ENCODE data around the gene UBR2. TPM values are rescaled to one million over a fixed set of nuclear protein-coding genes. Genes with fewer than 3 reads are reported as not detected.
"Not testable (repeated sequence)": the region's sequence is repeated elsewhere in the genome, so short reads cannot be mapped to it uniquely, and the experiment has no call there.

The UBR2 gene
- total RNA-seq, 2 donors from 2014 or later = 18.6 to 27.8 TPM

- H3K27me3 ChIP-seq = no peaks in the 10 kb centered on the region
- no peak overlapping the region for H3K27ac ChIP-seq
- TF ChIP-seq CTCF (IDR thresholded peaks at IDR 0.05) = no peak
- H3K9me3 ChIP-seq = no peaks in the 10 kb centered on the region
- H3K36me3 ChIP-seq = peaks cover 8% of the 10 kb centered on the region
- H3K4me3 ChIP-seq = no peak overlapping the region
- DNase-seq (ENCODE audit: low spot score) = no peak
- peaks cover 0 to 15% of the 10 kb centered on the region in 2 donors for H3K4me1 ChIP-seq
Observed at GRCh38 chr6:42698217-42698616, 134.4 kb downstream of the UBR2 start.

GRCh38 chr6:42702200-42702599 is 138.4 kb downstream of the UBR2 start:
- no peak overlapping the region for H3K4me3 ChIP-seq
- no peak overlapping the region for H3K27ac ChIP-seq
- H3K27me3 ChIP-seq = no peaks in the 10 kb centered on the region
- H3K9me3 ChIP-seq = no peaks in the 10 kb centered on the region
- H3K4me1 ChIP-seq = peaks cover 0 to 4% of the 10 kb centered on the region in 2 donors
- no peak for TF ChIP-seq CTCF (IDR thresholded peaks at IDR 0.05)
- no peaks in the 10 kb centered on the region for H3K36me3 ChIP-seq
- no peak for DNase-seq (ENCODE audit: low spot score)

GRCh38 chr6:42702786-42703185 is 139.0 kb downstream of the UBR2 start:
- not testable (repeated sequence) for H3K9me3 ChIP-seq; H3K27ac ChIP-seq; H3K4me3 ChIP-seq; DNase-seq (ENCODE audit: low spot score); H3K4me1 ChIP-seq; H3K36me3 ChIP-seq; H3K27me3 ChIP-seq

GRCh38 chr6:42704251-42704936 is 140.6 kb downstream of the UBR2 start:
- Histone ChIP-seq H3K27ac (peak overlapping the region; percentile 24 to 48), H3K27me3 (no peaks in the 10 kb centered on the region), H3K4me3 (peak overlapping the region; percentile 37 to 50), H3K4me1 (peaks cover 0 to 4% of the 10 kb centered on the region in 2 donors), H3K9me3 (no peaks in the 10 kb centered on the region), H3K36me3 (no peaks in the 10 kb centered on the region)
- TF ChIP-seq CTCF (IDR thresholded peaks at IDR 0.05) = no peak
- peak; percentile 63 for DNase-seq (ENCODE audit: low spot score)

- Histone ChIP-seq H3K36me3 (no peaks in the 10 kb centered on the region), H3K27me3 (no peaks in the 10 kb centered on the region), H3K9me3 (no peaks in the 10 kb centered on the region), H3K4me1 (peaks cover 0 to 10% of the 10 kb centered on the region in 2 donors), H3K4me3 (peak overlapping the region in 1 of 2 donors; percentile 50), H3K27ac (no peak overlapping the region)
- TF ChIP-seq CTCF (IDR thresholded peaks at IDR 0.05) = no peak
- DNase-seq (ENCODE audit: low spot score) = no peak
Observed at GRCh38 chr6:42704937-42705374, 141.1 kb downstream of the UBR2 start.

- no peak for TF ChIP-seq CTCF (IDR thresholded peaks at IDR 0.05)
- Histone ChIP-seq H3K4me3 (no peak overlapping the region), H3K36me3 (no peaks in the 10 kb centered on the region), H3K27ac (no peak overlapping the region), H3K4me1 (peaks cover 0 to 16% of the 10 kb centered on the region in 2 donors), H3K27me3 (no peaks in the 10 kb centered on the region), H3K9me3 (peaks cover 0 to 12% of the 10 kb centered on the region in 2 donors)
- DNase-seq (ENCODE audit: low spot score) = no peak
Observed at GRCh38 chr6:42707595-42707994, 143.8 kb downstream of the UBR2 start.

All from right atrium auricular region (tissue), 2 donors.